Measurements from ENCODE around the gene ZIC4.
A peak's percentile ranks its signal among the peaks of the same experiment; 100 is the strongest.

The ZIC4 gene

GRCh38 chr3:147427746-147428145 lies 21.4 kb upstream of the ZIC4 start:
- DNase-seq (ENCODE audit: low spot score) = no peak
- TF ChIP-seq, protein P1, sequence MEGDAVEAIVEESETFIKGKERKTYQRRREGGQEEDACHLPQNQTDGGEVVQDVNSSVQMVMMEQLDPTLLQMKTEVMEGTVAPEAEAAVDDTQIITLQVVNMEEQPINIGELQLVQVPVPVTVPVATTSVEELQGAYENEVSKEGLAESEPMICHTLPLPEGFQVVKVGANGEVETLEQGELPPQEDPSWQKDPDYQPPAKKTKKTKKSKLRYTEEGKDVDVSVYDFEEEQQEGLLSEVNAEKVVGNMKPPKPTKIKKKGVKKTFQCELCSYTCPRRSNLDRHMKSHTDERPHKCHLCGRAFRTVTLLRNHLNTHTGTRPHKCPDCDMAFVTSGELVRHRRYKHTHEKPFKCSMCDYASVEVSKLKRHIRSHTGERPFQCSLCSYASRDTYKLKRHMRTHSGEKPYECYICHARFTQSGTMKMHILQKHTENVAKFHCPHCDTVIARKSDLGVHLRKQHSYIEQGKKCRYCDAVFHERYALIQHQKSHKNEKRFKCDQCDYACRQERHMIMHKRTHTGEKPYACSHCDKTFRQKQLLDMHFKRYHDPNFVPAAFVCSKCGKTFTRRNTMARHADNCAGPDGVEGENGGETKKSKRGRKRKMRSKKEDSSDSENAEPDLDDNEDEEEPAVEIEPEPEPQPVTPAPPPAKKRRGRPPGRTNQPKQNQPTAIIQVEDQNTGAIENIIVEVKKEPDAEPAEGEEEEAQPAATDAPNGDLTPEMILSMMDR (IDR thresholded peaks at IDR 0.05; ENCODE audit: extremely low read depth, insufficient read depth, missing control alignments) = no peak
- in situ Hi-C loops (cut with MboI; ENCODE audit: low pct_unique_long_range_greater_than_20kb, low sequenced_read_pairs, unreplicated experiment) = no loop called here

DNA sequence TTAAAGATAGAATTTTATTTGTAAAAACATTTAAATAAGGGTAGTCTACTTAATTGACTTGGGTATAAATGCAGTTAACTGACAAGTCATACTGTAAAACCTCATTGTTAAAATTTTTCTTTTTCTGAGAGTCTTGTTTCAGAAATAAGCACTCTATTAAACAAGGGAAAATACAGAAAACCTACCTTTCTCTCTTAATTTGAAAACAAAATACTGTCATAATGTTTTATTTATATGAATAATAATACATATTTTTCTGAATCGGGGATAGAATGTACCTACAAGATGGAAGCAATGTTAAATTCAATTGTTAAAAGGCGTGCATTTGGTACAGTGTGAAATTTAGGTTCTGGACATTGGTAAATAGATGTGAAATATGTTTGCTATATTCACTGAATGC lies 20.6 kb upstream of the ZIC4 start:
- TF ChIP-seq, protein P1 (IDR thresholded peaks at IDR 0.05; ENCODE audit: extremely low read depth, insufficient read depth, missing control alignments) = no peak
- no peak for DNase-seq (ENCODE audit: low spot score)
- in situ Hi-C loops (cut with MboI; ENCODE audit: low pct_unique_long_range_greater_than_20kb, low sequenced_read_pairs, unreplicated experiment) = no loop called here

GRCh38 chr3:147425388-147425850 lies 19.1 kb upstream of the ZIC4 start:
- TF ChIP-seq, protein P1 (IDR thresholded peaks at IDR 0.05; ENCODE audit: extremely low read depth, insufficient read depth, missing control alignments) = no peak
- in situ Hi-C loops (cut with MboI; ENCODE audit: low pct_unique_long_range_greater_than_20kb, low sequenced_read_pairs, unreplicated experiment) = no loop called here
- DNase-seq (ENCODE audit: low spot score) = no peak

GRCh38 chr3:147424581-147425387 lies 18.4 kb upstream of the ZIC4 start:
- in situ Hi-C loops (cut with MboI; ENCODE audit: low pct_unique_long_range_greater_than_20kb, low sequenced_read_pairs, unreplicated experiment) = no loop called here
- no peak for DNase-seq (ENCODE audit: low spot score)
- TF ChIP-seq, protein P1 (IDR thresholded peaks at IDR 0.05; ENCODE audit: extremely low read depth, insufficient read depth, missing control alignments) = no peak

DNA sequence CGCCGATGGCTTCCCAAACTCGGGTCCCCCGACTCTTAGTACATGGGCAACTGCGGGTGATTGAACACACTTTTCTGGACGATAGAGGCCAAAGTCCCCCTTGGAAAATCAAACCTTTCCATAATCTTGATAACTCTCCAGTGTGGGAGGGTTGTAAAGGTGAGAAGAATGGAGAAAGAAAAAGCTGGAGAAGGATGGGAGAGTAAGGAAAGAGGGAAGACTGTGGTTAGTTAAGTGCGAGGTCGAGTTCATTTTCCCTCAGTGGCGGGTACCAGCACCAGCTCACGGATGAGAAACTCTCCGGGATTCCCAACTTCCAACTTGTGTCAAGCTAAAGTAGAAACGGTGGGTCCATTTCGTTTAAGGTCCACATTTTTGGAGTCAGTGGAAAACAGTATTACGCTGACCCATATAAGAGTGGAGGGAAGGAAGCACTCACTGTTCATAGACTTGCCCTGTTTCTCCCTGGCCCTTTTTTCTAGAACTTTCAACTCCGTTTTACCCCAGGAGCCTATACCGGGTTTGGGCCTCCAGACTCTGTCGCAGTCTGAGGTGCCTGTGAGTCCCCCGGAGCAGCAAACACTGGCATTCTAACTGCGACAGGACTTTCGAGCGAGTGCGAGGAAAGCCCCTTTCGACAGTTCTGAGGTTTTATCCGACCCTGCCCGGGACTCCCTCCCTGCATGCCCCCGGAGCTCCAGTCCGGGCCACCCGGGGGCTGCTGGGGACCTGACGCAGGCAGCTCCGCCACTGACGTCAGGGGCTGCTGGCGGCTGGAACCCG lies 17.6 kb upstream of the ZIC4 start:
- TF ChIP-seq, protein P1 (IDR thresholded peaks at IDR 0.05; ENCODE audit: extremely low read depth, insufficient read depth, missing control alignments) = no peak
- DNase-seq (ENCODE audit: low spot score) = peak; percentile 6
- in situ Hi-C loops (cut with MboI; ENCODE audit: low pct_unique_long_range_greater_than_20kb, low sequenced_read_pairs, unreplicated experiment) = no loop called here

- TF ChIP-seq, protein P1 (IDR thresholded peaks at IDR 0.05; ENCODE audit: extremely low read depth, insufficient read depth, missing control alignments) = no peak
- in situ Hi-C loops (cut with MboI; ENCODE audit: low pct_unique_long_range_greater_than_20kb, low sequenced_read_pairs, unreplicated experiment) = no loop called here
- DNase-seq (ENCODE audit: low spot score) = peak; percentile 24
These were observed 17.1 kb upstream of the ZIC4 start for GRCh38 chr3:147423537-147423797.

Data from GM13977 (cell line).